ENCODE measurements around the gene SIGLEC15.

DNA sequence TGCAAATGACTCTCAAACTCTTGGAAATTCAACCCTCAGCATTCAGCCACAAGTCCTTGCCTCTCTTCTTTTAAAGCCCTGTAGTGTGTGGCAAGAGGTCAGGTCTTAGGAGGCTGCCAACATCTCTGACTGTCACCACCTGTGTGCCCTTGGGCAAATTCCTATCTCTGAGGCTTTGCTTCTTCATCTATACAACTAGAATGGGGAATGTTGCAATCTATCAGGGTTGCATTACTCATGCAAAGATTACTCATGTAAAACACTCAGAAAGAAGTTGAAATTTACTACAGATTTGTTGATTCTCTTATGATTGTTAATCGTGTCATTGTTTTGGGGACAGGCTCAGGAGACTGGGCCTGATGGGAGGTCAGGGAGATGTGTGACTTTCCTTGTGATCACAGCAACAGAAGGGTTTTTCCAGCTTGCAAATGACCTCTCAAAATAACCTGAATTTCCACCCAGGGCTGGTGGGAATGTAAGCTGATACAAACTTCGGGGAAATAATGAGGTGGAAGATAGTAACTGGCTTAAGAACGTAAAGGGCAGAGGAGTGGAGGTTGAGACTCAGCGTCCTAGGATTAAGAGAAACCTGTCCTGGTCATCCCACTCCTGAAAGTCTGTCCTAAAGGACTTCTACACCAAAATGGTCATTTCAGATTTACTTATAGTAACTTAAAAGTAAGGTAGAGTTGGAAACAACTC lies 32.1 kb upstream of the SIGLEC15 start:
- no peak for TF ChIP-seq POLR2A (IDR thresholded peaks at IDR 0.05; ENCODE audit: low read depth, low read length)
- no peak for TF ChIP-seq TAF1 (IDR thresholded peaks at IDR 0.05; ENCODE audit: borderline replicate concordance, low read depth, low read length)
